GM12891 (cell line): ENCODE data around the gene DDX39B.

Experiments
- POLR2A ChIP-seq: IDR thresholded peaks from 2 replicates; pipeline ENCODE4 v1.6.1; 2011; ENCODE audit warnings: low read depth, low read length, control low read depth
- POLR2AphosphoS5 ChIP-seq: IDR thresholded peaks from 2 replicates; pipeline ENCODE4 v1.6.1; 2011; ENCODE audit warnings: low read depth, low read length, control low read depth
- TAF1 ChIP-seq: IDR thresholded peaks from 2 replicates; pipeline ENCODE4 v1.6.1; 2011; ENCODE audit warnings: low read depth, low read length, control low read depth

GRCh38 chr6:31556307-31556706, 14.5 kb upstream of the DDX39B start:
- TF ChIP-seq POLR2AphosphoS5 (no peak), POLR2A (no peak), TAF1 (no peak)
